ENCODE results near the gene APPL2.
"Not testable (repeated sequence)": the region's sequence is repeated elsewhere in the genome, so short reads cannot be mapped to it uniquely, and the experiment has no call there.

The APPL2 gene

GRCh38 chr12:105256431-105256830 is 20.5 kb upstream of the APPL2 start:
- not testable (repeated sequence) for DNase-seq (ENCODE audit: low spot score)

GRCh38 chr12:105256011-105256410 is 20.0 kb upstream of the APPL2 start:
- no peak for DNase-seq (ENCODE audit: low spot score)

GRCh38 chr12:105253866-105254513 is 18.0 kb upstream of the APPL2 start:
- DNase-seq (ENCODE audit: low spot score) = peak; percentile 40

- DNase-seq (ENCODE audit: low spot score) = no peak
Observed at GRCh38 chr12:105252901-105253300, 16.9 kb upstream of the APPL2 start.

GRCh38 chr12:105245776-105246427 is 9.9 kb upstream of the APPL2 start:
- not testable (repeated sequence) for DNase-seq (ENCODE audit: low spot score)

- no peak for DNase-seq (ENCODE audit: low spot score)
Observed at GRCh38 chr12:105245291-105245690, 9.3 kb upstream of the APPL2 start.

GRCh38 chr12:105240228-105240627 is 4.3 kb upstream of the APPL2 start:
- DNase-seq (ENCODE audit: low spot score) = no peak

- no peak for DNase-seq (ENCODE audit: low spot score)
Observed at GRCh38 chr12:105239304-105239703, 3.3 kb upstream of the APPL2 start.

GRCh38 chr12:105237666-105238065 is 1.7 kb upstream of the APPL2 start:
- no peak for DNase-seq (ENCODE audit: low spot score)

GRCh38 chr12:105235281-105235731 is 668 bp downstream of the APPL2 start:
- peak; percentile 77 for DNase-seq (ENCODE audit: low spot score)

GRCh38 chr12:105234197-105234596 is 1.8 kb downstream of the APPL2 start:
- DNase-seq (ENCODE audit: low spot score) = no peak

- DNase-seq (ENCODE audit: low spot score) = no peak
Observed at GRCh38 chr12:105233041-105233905, 2.7 kb downstream of the APPL2 start.

- no peak for DNase-seq (ENCODE audit: low spot score)
Observed at GRCh38 chr12:105231396-105231795, 4.6 kb downstream of the APPL2 start.

- DNase-seq (ENCODE audit: low spot score) = no peak
Observed at GRCh38 chr12:105229371-105229770, 6.6 kb downstream of the APPL2 start.

- no peak for DNase-seq (ENCODE audit: low spot score)
Observed at GRCh38 chr12:105228966-105229365, 7.0 kb downstream of the APPL2 start.

GRCh38 chr12:105228494-105228893 is 7.5 kb downstream of the APPL2 start:
- DNase-seq (ENCODE audit: low spot score) = no peak

GRCh38 chr12:105227879-105228278 is 8.1 kb downstream of the APPL2 start:
- no peak for DNase-seq (ENCODE audit: low spot score)

GRCh38 chr12:105226219-105226618 is 9.8 kb downstream of the APPL2 start:
- no peak for DNase-seq (ENCODE audit: low spot score)

GRCh38 chr12:105225505-105226015 is 10.4 kb downstream of the APPL2 start:
- no peak for DNase-seq (ENCODE audit: low spot score)

- no peak for DNase-seq (ENCODE audit: low spot score)
Observed at GRCh38 chr12:105224399-105224798, 11.6 kb downstream of the APPL2 start.

GRCh38 chr12:105223884-105224283 is 12.1 kb downstream of the APPL2 start:
- DNase-seq (ENCODE audit: low spot score) = no peak

- DNase-seq (ENCODE audit: low spot score) = no peak
Observed at GRCh38 chr12:105223352-105223845, 12.6 kb downstream of the APPL2 start.
